ENCODE data around the gene KCNJ12.
A peak's percentile ranks its signal among the peaks of the same experiment; 100 is the strongest.
"Not testable (repeated sequence)": the region's sequence is repeated elsewhere in the genome, so short reads cannot be mapped to it uniquely, and the experiment has no call there.

The KCNJ12 gene

GRCh38 chr17:21376081-21376758, at the start of gene KCNJ12:
Gene KCNJ12 (plus strand): TSS chr17:21376357. CDS start chr17:21415343, 38,986 bp downstream.
- no peak for DNase-seq

GRCh38 chr17:21327921-21328320, 48.2 kb upstream of the KCNJ12 start:
- not testable (repeated sequence) for DNase-seq

- DNase-seq = not testable (repeated sequence)
These were observed 47.4 kb upstream of the KCNJ12 start for GRCh38 chr17:21328778-21329177.

GRCh38 chr17:21330436-21331160, 45.6 kb upstream of the KCNJ12 start:
- no peak for DNase-seq

GRCh38 chr17:21336541-21337294, 39.4 kb upstream of the KCNJ12 start:
- DNase-seq = not testable (repeated sequence)

GRCh38 chr17:21337981-21338625, 38.1 kb upstream of the KCNJ12 start:
- DNase-seq = not testable (repeated sequence)

GRCh38 chr17:21339011-21339410, 37.1 kb upstream of the KCNJ12 start:
- DNase-seq = no peak

- not testable (repeated sequence) for DNase-seq
These were observed 36.6 kb upstream of the KCNJ12 start for GRCh38 chr17:21339571-21339970.

GRCh38 chr17:21340407-21340806, 35.8 kb upstream of the KCNJ12 start:
- DNase-seq = not testable (repeated sequence)

GRCh38 chr17:21341279-21341678, 34.9 kb upstream of the KCNJ12 start:
- DNase-seq = not testable (repeated sequence)

GRCh38 chr17:21341925-21342540, 34.1 kb upstream of the KCNJ12 start:
- not testable (repeated sequence) for DNase-seq

- not testable (repeated sequence) for DNase-seq
These were observed 32.9 kb upstream of the KCNJ12 start for GRCh38 chr17:21343061-21343949.

- DNase-seq = not testable (repeated sequence)
These were observed 31.4 kb upstream of the KCNJ12 start for GRCh38 chr17:21344801-21345200.

GRCh38 chr17:21345236-21345635, 30.9 kb upstream of the KCNJ12 start:
- no peak for DNase-seq

GRCh38 chr17:21346107-21346506, 30.1 kb upstream of the KCNJ12 start:
- not testable (repeated sequence) for DNase-seq

GRCh38 chr17:21346651-21347250, 29.4 kb upstream of the KCNJ12 start:
- not testable (repeated sequence) for DNase-seq

GRCh38 chr17:21347660-21348059, 28.5 kb upstream of the KCNJ12 start:
- not testable (repeated sequence) for DNase-seq

GRCh38 chr17:21348081-21348925, 27.9 kb upstream of the KCNJ12 start:
- peak; percentile 18 for DNase-seq

GRCh38 chr17:21348926-21349261, 27.3 kb upstream of the KCNJ12 start:
- not testable (repeated sequence) for DNase-seq

Measured in fibroblast of upper back skin (primary cell).